Measurements from ENCODE around the gene KLHL22. TPM values are rescaled to one million over a fixed set of nuclear protein-coding genes. Genes with fewer than 3 reads are reported as not detected.

Gene KLHL22
- total and polyA plus RNA-seq, 2 donors (not counting 1 experiment from before 2014, with no cell fraction given): 17.4 to 35.3 TPM

DNA sequence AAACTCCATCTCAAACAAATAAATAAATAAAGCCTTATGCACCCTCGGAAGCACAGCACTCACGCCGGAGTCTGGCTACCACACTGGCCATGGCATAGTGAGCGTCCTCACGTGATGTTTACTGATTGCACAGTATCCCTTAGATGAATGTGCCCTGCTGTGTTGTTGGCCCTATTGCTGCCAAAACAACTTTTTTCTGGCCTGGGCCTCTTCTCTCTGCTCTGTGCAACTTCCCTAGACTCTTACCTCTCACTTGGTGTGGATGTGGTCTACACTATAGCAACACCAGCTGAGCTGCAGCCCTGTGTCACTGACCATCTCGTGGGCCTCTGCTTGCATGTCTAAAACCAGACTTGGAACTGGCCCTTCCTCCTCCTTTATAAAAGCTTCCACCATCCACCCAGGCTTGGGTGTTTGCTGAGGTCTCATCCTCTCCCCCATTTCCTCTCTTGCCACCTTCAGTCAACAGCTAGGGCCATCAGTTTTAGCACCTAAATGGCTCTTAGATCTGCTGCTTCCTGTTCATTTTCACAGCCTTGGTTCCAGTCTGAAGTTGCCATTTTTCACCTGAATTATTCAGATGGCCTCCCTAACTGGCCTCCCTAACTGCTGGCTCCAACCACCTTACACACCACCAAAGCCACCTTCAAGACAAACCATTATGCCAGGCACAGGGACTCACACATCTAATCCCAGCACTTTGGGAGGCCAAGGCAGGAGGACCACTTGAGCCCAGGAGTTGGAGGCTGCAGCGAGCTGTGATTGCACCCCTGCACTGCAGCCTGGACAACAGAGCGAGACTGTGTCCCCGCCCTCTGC, 92.4 kb downstream of the KLHL22 start:
- H3K9ac ChIP-seq (ENCODE audit: insufficient read depth, low read length): no peak overlapping the region
- H3K27ac ChIP-seq (ENCODE audit: insufficient read depth, low read length): no peak overlapping the region
- H3K27me3 ChIP-seq (ENCODE audit: control insufficient read depth, insufficient read depth, low read length): no peaks in the 10 kb centered on the region
- no peak for DNase-seq (ENCODE audit: low read depth in 2 of 2)
- no peaks in the 10 kb centered on the region for H3K79me2 ChIP-seq (ENCODE audit: control insufficient read depth, insufficient read depth, low read length)
- no peaks in the 10 kb centered on the region for H4K20me1 ChIP-seq (ENCODE audit: control insufficient read depth, extremely low read depth, insufficient read depth, low read length)
- H3K4me1 ChIP-seq (ENCODE audit: control insufficient read depth, extremely low read depth, insufficient read depth, low read length): no peaks in the 10 kb centered on the region
- H3K4me2 ChIP-seq (ENCODE audit: extremely low read depth, insufficient read depth, low read length): no peak overlapping the region
- H3K9me3 ChIP-seq (ENCODE audit: control insufficient read depth, insufficient read depth, low read depth, low read length): no peaks in the 10 kb centered on the region
- H3K4me3 ChIP-seq (replicated peaks in 1 of 4; ENCODE audit: control extremely low read depth in 1 of 4, insufficient read depth in 1 of 4, low read depth in 3 of 4, low read length in 4 of 4): no peak overlapping the region
- H2AFZ ChIP-seq (ENCODE audit: low read length): no peak overlapping the region
- H3K36me3 ChIP-seq (ENCODE audit: control insufficient read depth, insufficient read depth, low read length): peaks cover 13% of the 10 kb centered on the region
- TF ChIP-seq EZH2 (IDR thresholded peaks at IDR 0.05; ENCODE audit: low read length, missing control alignments): no peak
- TF ChIP-seq, protein P1, sequence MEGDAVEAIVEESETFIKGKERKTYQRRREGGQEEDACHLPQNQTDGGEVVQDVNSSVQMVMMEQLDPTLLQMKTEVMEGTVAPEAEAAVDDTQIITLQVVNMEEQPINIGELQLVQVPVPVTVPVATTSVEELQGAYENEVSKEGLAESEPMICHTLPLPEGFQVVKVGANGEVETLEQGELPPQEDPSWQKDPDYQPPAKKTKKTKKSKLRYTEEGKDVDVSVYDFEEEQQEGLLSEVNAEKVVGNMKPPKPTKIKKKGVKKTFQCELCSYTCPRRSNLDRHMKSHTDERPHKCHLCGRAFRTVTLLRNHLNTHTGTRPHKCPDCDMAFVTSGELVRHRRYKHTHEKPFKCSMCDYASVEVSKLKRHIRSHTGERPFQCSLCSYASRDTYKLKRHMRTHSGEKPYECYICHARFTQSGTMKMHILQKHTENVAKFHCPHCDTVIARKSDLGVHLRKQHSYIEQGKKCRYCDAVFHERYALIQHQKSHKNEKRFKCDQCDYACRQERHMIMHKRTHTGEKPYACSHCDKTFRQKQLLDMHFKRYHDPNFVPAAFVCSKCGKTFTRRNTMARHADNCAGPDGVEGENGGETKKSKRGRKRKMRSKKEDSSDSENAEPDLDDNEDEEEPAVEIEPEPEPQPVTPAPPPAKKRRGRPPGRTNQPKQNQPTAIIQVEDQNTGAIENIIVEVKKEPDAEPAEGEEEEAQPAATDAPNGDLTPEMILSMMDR (conservative IDR thresholded peaks at IDR 0.05 in 1 of 2, IDR thresholded peaks at IDR 0.05 in 1 of 2; ENCODE audit: low read depth in 1 of 2, low read length in 2 of 2): no peak

DNA sequence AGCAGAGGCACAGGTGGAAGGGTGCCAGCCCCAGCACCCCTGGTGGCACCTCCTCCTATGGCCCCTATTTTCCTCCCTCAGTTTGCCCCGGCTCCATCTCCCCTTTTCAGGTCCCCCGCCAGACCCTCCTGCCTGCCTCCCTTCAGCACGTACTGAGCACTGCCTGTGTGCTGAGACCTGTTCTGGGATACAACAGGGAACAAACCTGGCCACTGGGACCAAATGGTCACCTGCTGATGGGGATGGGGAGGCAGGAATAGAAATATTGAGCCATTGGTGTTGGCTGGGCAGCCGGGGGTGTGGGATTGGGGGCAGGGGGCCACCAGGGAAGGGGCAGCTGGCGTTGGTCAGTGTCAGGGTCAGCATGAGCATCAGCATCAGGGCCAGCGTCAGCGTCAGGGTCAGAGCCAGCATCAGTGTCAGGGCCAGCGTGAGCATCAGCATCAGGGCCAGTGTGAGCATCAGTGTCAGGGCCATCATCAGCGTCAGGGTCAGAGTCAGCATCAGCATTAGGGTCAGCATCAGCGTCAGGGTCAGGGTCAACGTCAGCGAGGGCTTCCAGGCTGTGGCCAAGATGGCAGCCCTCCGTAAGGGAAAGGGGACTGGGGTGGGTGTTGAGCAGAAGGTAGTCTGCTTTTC, 94.1 kb downstream of the KLHL22 start:
- Histone ChIP-seq H2AFZ (ENCODE audit: low read length) (no peak overlapping the region), H3K27me3 (ENCODE audit: control insufficient read depth, insufficient read depth, low read length) (no peaks in the 10 kb centered on the region), H3K9me3 (ENCODE audit: control insufficient read depth, insufficient read depth, low read depth, low read length) (no peaks in the 10 kb centered on the region), H3K27ac (ENCODE audit: insufficient read depth, low read length) (no peak overlapping the region), H3K9ac (ENCODE audit: insufficient read depth, low read length) (no peak overlapping the region), H3K4me2 (ENCODE audit: extremely low read depth, insufficient read depth, low read length) (no peak overlapping the region), H3K4me3 (replicated peaks in 1 of 4; ENCODE audit: control extremely low read depth in 1 of 4, insufficient read depth in 1 of 4, low read depth in 3 of 4, low read length in 4 of 4) (no peak overlapping the region), H3K4me1 (ENCODE audit: control insufficient read depth, extremely low read depth, insufficient read depth, low read length) (no peaks in the 10 kb centered on the region), H3K79me2 (ENCODE audit: control insufficient read depth, insufficient read depth, low read length) (no peaks in the 10 kb centered on the region), H4K20me1 (ENCODE audit: control insufficient read depth, extremely low read depth, insufficient read depth, low read length) (no peaks in the 10 kb centered on the region), H3K36me3 (ENCODE audit: control insufficient read depth, insufficient read depth, low read length) (peaks cover 9% of the 10 kb centered on the region)
- no peak for DNase-seq (ENCODE audit: low read depth in 2 of 2)
- TF ChIP-seq, protein P1 (conservative IDR thresholded peaks at IDR 0.05 in 1 of 2, IDR thresholded peaks at IDR 0.05 in 1 of 2; ENCODE audit: low read depth in 1 of 2, low read length in 2 of 2): no peak
- TF ChIP-seq EZH2 (IDR thresholded peaks at IDR 0.05; ENCODE audit: low read length, missing control alignments): no peak

GRCh38 chr22:20400606-20401375, 94.8 kb downstream of the KLHL22 start:
- Histone ChIP-seq H3K4me3 (replicated peaks in 1 of 4; ENCODE audit: control extremely low read depth in 1 of 4, insufficient read depth in 1 of 4, low read depth in 3 of 4, low read length in 4 of 4) (no peak overlapping the region), H4K20me1 (ENCODE audit: control insufficient read depth, extremely low read depth, insufficient read depth, low read length) (no peaks in the 10 kb centered on the region), H3K79me2 (ENCODE audit: control insufficient read depth, insufficient read depth, low read length) (no peaks in the 10 kb centered on the region), H3K9ac (ENCODE audit: insufficient read depth, low read length) (no peak overlapping the region), H2AFZ (ENCODE audit: low read length) (no peak overlapping the region), H3K9me3 (ENCODE audit: control insufficient read depth, insufficient read depth, low read depth, low read length) (no peaks in the 10 kb centered on the region), H3K27ac (ENCODE audit: insufficient read depth, low read length) (no peak overlapping the region), H3K4me1 (ENCODE audit: control insufficient read depth, extremely low read depth, insufficient read depth, low read length) (no peaks in the 10 kb centered on the region), H3K36me3 (ENCODE audit: control insufficient read depth, insufficient read depth, low read length) (peaks cover 4% of the 10 kb centered on the region), H3K27me3 (ENCODE audit: control insufficient read depth, insufficient read depth, low read length) (no peaks in the 10 kb centered on the region), H3K4me2 (ENCODE audit: extremely low read depth, insufficient read depth, low read length) (no peak overlapping the region)
- TF ChIP-seq, protein P1 (conservative IDR thresholded peaks at IDR 0.05 in 1 of 2, IDR thresholded peaks at IDR 0.05 in 1 of 2; ENCODE audit: low read depth in 1 of 2, low read length in 2 of 2): no peak
- no peak for TF ChIP-seq EZH2 (IDR thresholded peaks at IDR 0.05; ENCODE audit: low read length, missing control alignments)
- DNase-seq (ENCODE audit: low read depth in 2 of 2): no peak
